B cell (primary cell): ENCODE results near the gene SELP.

ENCODE experiments used
- CTCF ChIP-seq: fragments of 200-600 bp; IDR thresholded peaks from one replicate; pipeline ENCODE4 v1.8.0; 2022; ENCODE audit warnings: antibody characterized with exemption, mild to moderate bottlenecking
- EZH2 ChIP-seq: IDR thresholded peaks from 2 replicates; pipeline ENCODE4 v1.6.1; 2012; ENCODE audit warnings: borderline replicate concordance, low read depth, mild to moderate bottlenecking, moderate library complexity, low read length; ENCODE audit not compliant: insufficient read depth, poor library complexity, severe bottlenecking

- TF ChIP-seq CTCF = no peak
- TF ChIP-seq EZH2 = no peak
Measured at GRCh38 chr1:169676001-169676400, 46.1 kb upstream of the SELP start.
